AG08396 (cell line): ENCODE data around the gene ZNF839.
A peak's percentile ranks its signal among the peaks of the same experiment; 100 is the strongest.
"Not testable (repeated sequence)": the region's sequence is repeated elsewhere in the genome, so short reads cannot be mapped to it uniquely, and the experiment has no call there.

Experiments used
- DNase-seq: peaks from one replicate; pipeline ENCODE4 v3.0.0; 2012; ENCODE audit warnings: low spot score, mixed read lengths

ZNF839 gene

GRCh38 chr14:102319351-102320032 lies at the start of gene ZNF839:
TSS of gene ZNF839 (plus strand) at chr14:102319746. CDS start at chr14:102319766, 20 bp downstream.
- DNase-seq: peak; percentile 95

- DNase-seq: no peak
These were observed 47.2 kb upstream of the ZNF839 start for GRCh38 chr14:102272392-102272791.

GRCh38 chr14:102275866-102276265 lies 43.7 kb upstream of the ZNF839 start:
- no peak for DNase-seq

- DNase-seq: no peak
These were observed 41.5 kb upstream of the ZNF839 start for GRCh38 chr14:102277874-102278630.

- DNase-seq: no peak
These were observed 41.0 kb upstream of the ZNF839 start for GRCh38 chr14:102278631-102278935.

- DNase-seq: no peak
These were observed 40.3 kb upstream of the ZNF839 start for GRCh38 chr14:102279282-102279681.

- DNase-seq: peak; percentile 83
These were observed 39.7 kb upstream of the ZNF839 start for GRCh38 chr14:102279688-102280348.

- DNase-seq: peak; percentile 72
These were observed 39.1 kb upstream of the ZNF839 start for GRCh38 chr14:102280376-102280962.

- no peak for DNase-seq
These were observed 36.6 kb upstream of the ZNF839 start for GRCh38 chr14:102282751-102283465.

GRCh38 chr14:102283631-102284129 lies 35.9 kb upstream of the ZNF839 start:
- DNase-seq: no peak

- no peak for DNase-seq
These were observed 34.4 kb upstream of the ZNF839 start for GRCh38 chr14:102285106-102285505.

- DNase-seq: no peak
These were observed 31.4 kb upstream of the ZNF839 start for GRCh38 chr14:102288139-102288538.

- DNase-seq: no peak
These were observed 27.1 kb upstream of the ZNF839 start for GRCh38 chr14:102292441-102292840.

GRCh38 chr14:102293781-102294180 lies 25.8 kb upstream of the ZNF839 start:
- no peak for DNase-seq

GRCh38 chr14:102295270-102295669 lies 24.3 kb upstream of the ZNF839 start:
- peak; percentile 33 for DNase-seq

GRCh38 chr14:102297436-102298170 lies 21.9 kb upstream of the ZNF839 start:
- DNase-seq: no peak

GRCh38 chr14:102298303-102299070 lies 21.1 kb upstream of the ZNF839 start:
- DNase-seq: not testable (repeated sequence)

- DNase-seq: no peak
These were observed 15.9 kb upstream of the ZNF839 start for GRCh38 chr14:102303664-102304063.

GRCh38 chr14:102304611-102305506 lies 14.7 kb upstream of the ZNF839 start, which contains the start of gene MOK:
TSS of gene MOK (minus strand) at chr14:102305164. CDS start at chr14:102304968, 196 bp downstream.
- peak; percentile 99 for DNase-seq
